Measurements from ENCODE around the gene TRMT1. TPM values are rescaled to one million over a fixed set of nuclear protein-coding genes. Genes with fewer than 3 reads are reported as not detected.

The TRMT1 gene
- total and polyA plus RNA-seq, 2 of the 8 experiments (the other 6 are each of a cell fraction or from before 2014, with no cell fraction given) = 77.4 to 99.3 TPM

DNA sequence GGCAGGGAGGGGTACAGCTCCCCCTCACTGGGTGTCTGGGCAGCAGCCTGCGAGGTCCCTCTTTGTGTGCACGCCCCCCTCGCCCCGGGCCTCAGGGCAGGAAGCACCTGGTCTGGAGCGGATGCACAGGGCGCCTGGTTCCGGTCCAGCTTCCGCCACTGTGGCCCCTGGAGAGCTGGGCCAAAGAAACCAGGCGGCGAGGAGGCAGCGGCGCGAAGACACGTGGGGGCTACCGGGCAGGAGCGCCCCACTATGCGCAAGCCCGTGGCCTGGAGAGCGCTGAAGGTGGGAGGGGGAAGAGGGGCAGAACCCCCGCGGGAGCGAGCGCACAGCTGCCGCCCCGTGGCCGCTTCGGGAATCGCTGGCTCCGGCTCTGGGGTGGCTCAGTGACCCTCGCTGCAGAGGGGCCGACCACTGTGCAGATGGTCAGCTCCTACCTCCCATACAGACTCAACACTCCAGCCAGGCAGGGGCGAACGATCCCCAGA is 12.1 kb downstream of the TRMT1 start:
- Histone ChIP-seq H3K56ac (replicated peaks; ENCODE audit: insufficient read length, low read depth, low read length) (no peak overlapping the region), H2AK5ac (ENCODE audit: low read depth, low read length) (no peak overlapping the region), H3K4me1 (replicated peaks in 1 of 4; ENCODE audit: control insufficient read depth in 3 of 4, insufficient read depth in 4 of 4, low read length in 3 of 4) (peaks cover 0 to 23% (median 9%) of the 10 kb centered on the region in 4 experiments; a peak in 5 of 7 replicates), H2BK15ac (ENCODE audit: low read length) (no peak overlapping the region), H3K9me3 (ENCODE audit: insufficient read depth in 2 of 2, low read depth in 1 of 2, low read length in 1 of 2) (no peaks in the 10 kb centered on the region), H3K23ac (ENCODE audit: insufficient read length) (no peak overlapping the region), H3K36me3 (ENCODE audit: control insufficient read depth in 2 of 4, insufficient read depth in 4 of 4, low read length in 3 of 4) (peaks cover under 1 to 11% (median 10%) of the 10 kb centered on the region in 4 experiments; a peak in 5 of 8 replicates), H3K27me3 (replicated peaks in 1 of 4; ENCODE audit: control insufficient read depth in 3 of 4, extremely low read depth in 1 of 4, insufficient read depth in 3 of 4, low read length in 3 of 4) (peaks cover 16 to 34% (median 28%) of the 10 kb centered on the region in 4 experiments), H2BK120ac (replicated peaks; ENCODE audit: low read depth, low read length) (no peak overlapping the region), H3K9ac (replicated peaks in 1 of 4; ENCODE audit: extremely low read depth in 1 of 4, low read depth in 3 of 4, low read length in 3 of 4) (no peak overlapping the region), H2BK20ac (ENCODE audit: low read length) (no peak overlapping the region), H2BK5ac (ENCODE audit: low read depth, low read length) (no peak overlapping the region), H3K4me3 (ENCODE audit: extremely low read depth in 1 of 4, insufficient read depth in 2 of 4, low read depth in 3 of 4, low read length in 4 of 4) (no peak overlapping the region), H2BK12ac (ENCODE audit: low read depth, low read length) (no peak overlapping the region), H3K79me2 (ENCODE audit: control insufficient read depth in 1 of 2, insufficient read depth in 2 of 2, low read length in 2 of 2) (no peaks in the 10 kb centered on the region), H3K79me1 (ENCODE audit: low read depth, low read length) (no peaks in the 10 kb centered on the region), H3K4ac (replicated peaks; ENCODE audit: insufficient read length, low read depth, low read length) (no peak overlapping the region), H3K27ac (ENCODE audit: low read depth, low read length) (no peak overlapping the region), H3K4me2 (ENCODE audit: insufficient read depth in 1 of 2, low read depth in 2 of 2, low read length in 2 of 2) (no peak overlapping the region), H3K18ac (ENCODE audit: extremely low read depth, low read length) (no peak overlapping the region), H4K20me1 (replicated peaks in 1 of 2; ENCODE audit: control insufficient read depth in 1 of 2, insufficient read depth in 2 of 2, low read length in 2 of 2) (peaks cover 0 to 12% of the 10 kb centered on the region in 2 experiments), H4K91ac (replicated peaks; ENCODE audit: insufficient read length, low read length) (no peak overlapping the region), H3K23me2 (ENCODE audit: low read depth, low read length) (peaks cover 6% of the 10 kb centered on the region; the same call in 1 of the 2 replicates), H4K5ac (ENCODE audit: insufficient read length, low read depth, low read length) (peak overlapping the region; percentile 5), H4K8ac (ENCODE audit: extremely low read depth, insufficient read depth, low read length) (peak overlapping the region; percentile 57; the same call in 1 of the 2 replicates), H2AFZ (ENCODE audit: low read length) (no peak overlapping the region), H3K14ac (ENCODE audit: insufficient read length) (no peak overlapping the region)
- DNase-seq (ENCODE audit: low read depth in 1 of 2, low spot score in 2 of 2) (peak in 1 of 2 experiments; percentile 95), FAIRE-seq (no peak)
- CTCF ChIA-PET (ENCODE audit: partially characterized antibody) = interaction anchor here (0.6 to 5.0 kb wide), 25 partner anchors 9 to 467 kb away, joined by 3 to 47 read pairs (median 4); no protein-coding TSS in a partner anchor
- POLR2A ChIA-PET (ENCODE audit: partially characterized antibody) = interaction anchor here (0.9 to 11.6 kb wide), 10 partner anchors 9 to 149 kb away, joined by 3 to 141 read pairs (median 5); partner anchors contain the start of genes IER2, NACC1, STX10 and TRMT1
- TF ChIP-seq EGR1 (IDR thresholded peaks at IDR 0.05; ENCODE audit: borderline replicate concordance, low read depth, low read length) (no peak), BACH1 (IDR thresholded peaks at IDR 0.05; ENCODE audit: low read length) (no peak), RAD21 (IDR thresholded peaks at IDR 0.05 in 1 of 2, conservative IDR thresholded peaks at IDR 0.05 in 1 of 2; ENCODE audit: low read depth in 2 of 2, low read length in 2 of 2) (peak; percentile 34 to 58), SAP30 (IDR thresholded peaks at IDR 0.05; ENCODE audit: insufficient read depth, insufficient replicate concordance, low read length) (no peak), GABPA (IDR thresholded peaks at IDR 0.05; ENCODE audit: borderline replicate concordance, insufficient read depth, low read length) (peak; percentile 33; the same call in 1 of the 2 replicates)
- TF ChIP-seq, protein P1, sequence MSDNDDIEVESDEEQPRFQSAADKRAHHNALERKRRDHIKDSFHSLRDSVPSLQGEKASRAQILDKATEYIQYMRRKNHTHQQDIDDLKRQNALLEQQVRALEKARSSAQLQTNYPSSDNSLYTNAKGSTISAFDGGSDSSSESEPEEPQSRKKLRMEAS (IDR thresholded peaks at IDR 0.05) = peak; percentile 53
- TF ChIP-seq, protein P2, sequence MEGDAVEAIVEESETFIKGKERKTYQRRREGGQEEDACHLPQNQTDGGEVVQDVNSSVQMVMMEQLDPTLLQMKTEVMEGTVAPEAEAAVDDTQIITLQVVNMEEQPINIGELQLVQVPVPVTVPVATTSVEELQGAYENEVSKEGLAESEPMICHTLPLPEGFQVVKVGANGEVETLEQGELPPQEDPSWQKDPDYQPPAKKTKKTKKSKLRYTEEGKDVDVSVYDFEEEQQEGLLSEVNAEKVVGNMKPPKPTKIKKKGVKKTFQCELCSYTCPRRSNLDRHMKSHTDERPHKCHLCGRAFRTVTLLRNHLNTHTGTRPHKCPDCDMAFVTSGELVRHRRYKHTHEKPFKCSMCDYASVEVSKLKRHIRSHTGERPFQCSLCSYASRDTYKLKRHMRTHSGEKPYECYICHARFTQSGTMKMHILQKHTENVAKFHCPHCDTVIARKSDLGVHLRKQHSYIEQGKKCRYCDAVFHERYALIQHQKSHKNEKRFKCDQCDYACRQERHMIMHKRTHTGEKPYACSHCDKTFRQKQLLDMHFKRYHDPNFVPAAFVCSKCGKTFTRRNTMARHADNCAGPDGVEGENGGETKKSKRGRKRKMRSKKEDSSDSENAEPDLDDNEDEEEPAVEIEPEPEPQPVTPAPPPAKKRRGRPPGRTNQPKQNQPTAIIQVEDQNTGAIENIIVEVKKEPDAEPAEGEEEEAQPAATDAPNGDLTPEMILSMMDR (IDR thresholded peaks at IDR 0.05; ENCODE audit: control extremely low read depth in 1 of 3, insufficient read depth in 1 of 3, low read depth in 1 of 3, low read length in 3 of 3) = peak; percentile 83 to 95 (median 86)
- TF ChIP-seq, protein P3, sequence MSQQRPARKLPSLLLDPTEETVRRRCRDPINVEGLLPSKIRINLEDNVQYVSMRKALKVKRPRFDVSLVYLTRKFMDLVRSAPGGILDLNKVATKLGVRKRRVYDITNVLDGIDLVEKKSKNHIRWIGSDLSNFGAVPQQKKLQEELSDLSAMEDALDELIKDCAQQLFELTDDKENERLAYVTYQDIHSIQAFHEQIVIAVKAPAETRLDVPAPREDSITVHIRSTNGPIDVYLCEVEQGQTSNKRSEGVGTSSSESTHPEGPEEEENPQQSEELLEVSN (IDR thresholded peaks at IDR 0.05) = 0 out of 2 replicates have a peak, but pooled peaks have one; percentile 24
- WGBS, 2 experiments (ENCODE audit: extremely low coverage in 1 of 2, insufficient coverage in 1 of 2, insufficient read length in 1 of 2, insufficient replicate concordance in 2 of 2, low coverage in 1 of 2, low lambda C conversion rate in 2 of 2, missing lambda C conversion rate in 1 of 2) = 47% methylated on average over 22 of the region's 33 CpGs; no CpG with 5 or more reads in 1 of the 2 experiments

All from H1 (cell line).